Fibroblast of lung (primary cell): ENCODE measurements around the gene LHFPL5.

ENCODE experiments used
- CTCF ChIP-seq, 2 donors: IDR thresholded peaks in 1 of 2; conservative IDR thresholded peaks in 1 of 2; 1 replicate in 1 of 2; 2 replicates in 1 of 2; pipeline ENCODE4 v1.5.1; 2011 to 2012; ENCODE audit warnings: low read length in 2 of 2, control low read depth in 1 of 2, inconsistent platforms in 1 of 2, low read depth in 1 of 2, mild to moderate bottlenecking in 1 of 2
- EZH2 ChIP-seq: IDR thresholded peaks from 2 replicates; pipeline ENCODE4 v1.5.1; 2012; ENCODE audit warnings: low read length, control low read depth, mild to moderate bottlenecking; ENCODE audit errors: missing control alignments

GRCh38 chr6:35782424-35782823 is 22.7 kb upstream of the LHFPL5 start:
- no peak for TF ChIP-seq CTCF (conservative IDR thresholded peaks at IDR 0.05 in 1 of 2, IDR thresholded peaks at IDR 0.05 in 1 of 2; ENCODE audit: low read depth in 1 of 2, low read length in 2 of 2)
- no peak for TF ChIP-seq EZH2
